ENCODE results near the gene BRD7. TPM values are rescaled to one million over a fixed set of nuclear protein-coding genes. Genes with fewer than 3 reads are reported as not detected.

Gene BRD7
- total RNA-seq, 2 experiments from 2014 or later, result 102 to 105 TPM

DNA sequence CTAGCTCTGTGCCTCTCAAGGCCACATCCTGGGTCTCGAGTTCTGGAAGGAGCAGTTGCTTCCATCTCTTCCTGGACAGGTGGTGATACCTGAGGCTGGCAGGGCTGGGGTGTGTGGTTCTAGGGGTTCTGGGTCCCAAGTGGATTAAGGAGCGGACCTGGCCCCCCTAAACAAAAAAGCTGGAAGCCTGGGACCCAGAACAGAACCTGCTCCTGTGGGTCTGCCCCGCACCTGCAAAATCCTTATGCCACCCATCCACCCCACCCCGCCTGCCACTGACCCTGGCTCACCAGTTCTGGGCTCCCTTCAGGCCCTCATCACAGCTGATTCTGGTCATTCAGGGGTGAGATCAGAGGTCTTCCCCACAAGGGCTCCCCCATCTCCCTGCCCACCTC, 57.7 kb downstream of the BRD7 start:
- Mint-ChIP-seq H3K36me3 (ENCODE audit: low read depth) (peaks cover 59% of the 10 kb centered on the region), H3K27ac (no peak overlapping the region), H3K4me3 (no peak overlapping the region), H3K9me3 (no peaks in the 10 kb centered on the region), H3K4me1 (peaks cover 47% of the 10 kb centered on the region), H3K27me3 (no peaks in the 10 kb centered on the region)
- POLR2A ChIA-PET, result no interaction called here
- no peak for DNase-seq
- CTCF ChIA-PET, result interaction anchor here (0.6 to 1.9 kb wide), 2 partner anchors 10 to 16 kb away, joined by 6 to 9 read pairs; no protein-coding TSS in a partner anchor

DNA sequence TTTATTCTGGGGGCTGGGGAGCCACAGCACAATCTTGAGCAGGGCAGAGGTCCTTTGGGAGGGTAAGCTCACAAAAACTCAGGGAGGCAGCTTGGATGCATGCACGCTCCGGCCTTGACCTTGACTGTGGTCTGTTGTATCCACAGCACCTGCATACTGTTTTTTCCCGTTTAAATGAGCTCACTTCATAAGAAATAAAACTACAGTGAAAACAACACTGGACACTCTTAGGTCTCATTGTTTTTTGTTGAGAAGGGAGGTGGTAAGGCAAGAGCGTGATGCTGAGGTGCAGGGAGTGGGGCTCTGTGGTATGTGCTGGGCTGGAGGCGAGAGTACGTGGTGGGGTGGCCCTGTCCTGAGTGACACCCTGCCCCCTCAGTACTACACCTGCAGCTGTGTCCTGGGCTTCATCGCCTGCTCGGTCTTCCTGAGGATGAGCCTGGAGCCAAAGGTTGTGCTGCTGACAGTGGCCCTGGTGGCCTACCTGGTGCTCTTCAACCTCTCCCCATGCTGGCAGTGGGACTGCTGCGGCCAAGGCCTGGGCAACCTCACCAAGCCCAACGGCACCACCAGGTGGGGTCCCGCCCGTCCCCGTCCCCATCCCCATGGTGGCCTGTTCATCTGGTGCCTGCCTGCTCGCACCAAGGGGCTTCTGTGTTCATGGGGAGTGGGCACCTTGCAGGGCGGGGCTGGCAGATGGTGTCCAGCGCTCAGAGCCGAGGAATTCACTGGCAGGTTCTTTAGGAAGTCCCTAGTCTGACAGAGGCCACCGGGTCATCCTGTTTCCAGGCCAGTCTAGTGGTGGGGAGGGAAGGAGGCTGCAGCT, 58.3 kb downstream of the BRD7 start:
- H3K27me3 Mint-ChIP-seq, result no peaks in the 10 kb centered on the region
- H3K36me3 Mint-ChIP-seq (ENCODE audit: low read depth), result peaks cover 55% of the 10 kb centered on the region
- CTCF ChIA-PET, result interaction anchor here (0.6 to 1.9 kb wide), 2 partner anchors 11 to 16 kb away, joined by 6 to 9 read pairs; no protein-coding TSS in a partner anchor
- H3K4me1 Mint-ChIP-seq, result peaks cover 44% of the 10 kb centered on the region
- POLR2A ChIA-PET, result no interaction called here
- no peaks in the 10 kb centered on the region for H3K9me3 Mint-ChIP-seq
- H3K4me3 Mint-ChIP-seq, result no peak overlapping the region
- no peak for DNase-seq
- H3K27ac Mint-ChIP-seq, result peak overlapping the region; percentile 83

DNA sequence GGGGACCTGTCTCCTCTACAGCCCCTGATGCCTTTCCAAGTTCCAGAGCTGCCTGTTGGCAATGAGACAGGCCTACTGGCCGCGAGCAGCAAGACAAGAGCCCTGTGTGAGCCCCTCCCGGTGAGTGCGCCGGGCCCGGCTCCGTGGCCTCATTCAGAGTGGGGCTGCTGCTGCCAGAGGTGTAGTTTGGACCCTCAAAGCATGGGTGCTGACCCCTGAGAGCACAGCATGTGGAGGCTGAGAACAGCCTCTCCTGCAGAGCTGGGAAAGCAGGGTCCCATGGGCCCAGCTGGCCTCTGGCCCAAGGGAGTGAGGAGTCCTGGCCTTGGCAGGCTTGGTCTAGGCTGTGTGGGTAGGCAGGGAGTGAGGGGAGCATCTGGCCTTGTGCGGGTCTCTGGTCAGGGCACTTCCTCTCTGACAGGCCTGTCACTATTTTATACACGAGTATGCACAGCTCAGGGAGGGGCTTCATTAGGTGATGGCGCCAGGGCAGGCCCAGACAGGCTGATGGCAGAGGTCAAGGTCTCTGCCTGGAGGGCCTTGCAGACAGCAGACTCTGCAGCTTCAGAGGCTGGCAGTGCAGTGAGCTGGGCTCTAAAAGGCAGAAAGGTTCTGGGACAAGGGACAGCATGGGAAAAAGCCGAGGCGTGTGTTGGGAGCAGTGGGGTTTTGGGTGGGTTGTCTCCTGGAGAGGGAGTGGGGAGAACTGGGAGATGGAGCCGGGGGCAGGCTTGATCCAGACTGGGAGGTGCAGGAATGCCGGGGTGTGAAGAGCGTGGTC, 59.1 kb downstream of the BRD7 start:
- DNase-seq, result no peak
- Mint-ChIP-seq H3K4me3 (peak overlapping the region; percentile 25), H3K27me3 (no peaks in the 10 kb centered on the region), H3K27ac (peak overlapping the region; percentile 83), H3K9me3 (no peaks in the 10 kb centered on the region), H3K36me3 (ENCODE audit: low read depth) (peaks cover 51% of the 10 kb centered on the region), H3K4me1 (peaks cover 38% of the 10 kb centered on the region)
- ChIA-PET POLR2A (no interaction called here), CTCF (interaction anchor here (1.9 kb wide), 1 partner anchor 17 kb away, joined by 9 read pairs; no protein-coding TSS in a partner anchor)

DNA sequence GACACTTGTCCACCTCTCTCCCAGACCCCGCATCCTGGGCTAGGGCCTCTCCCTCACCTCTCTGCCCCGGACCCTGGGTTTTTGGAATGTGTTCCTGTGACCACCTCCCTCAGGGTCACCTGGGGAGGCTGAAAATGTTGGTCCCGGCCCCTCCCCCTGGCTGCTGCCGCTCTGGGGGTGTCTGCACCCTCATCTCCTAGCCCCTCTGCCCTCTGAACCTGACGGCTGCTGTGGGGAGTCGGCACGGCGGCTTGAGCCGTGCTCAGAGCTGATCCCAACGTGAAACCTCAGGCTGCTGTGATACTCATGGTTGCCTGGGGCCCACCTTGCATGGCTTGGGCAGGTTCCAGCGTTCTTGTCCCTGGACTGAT, 59.6 kb downstream of the BRD7 start:
- peaks cover 48% of the 10 kb centered on the region for H3K36me3 Mint-ChIP-seq (ENCODE audit: low read depth)
- H3K27me3 Mint-ChIP-seq, result no peaks in the 10 kb centered on the region
- peaks cover 33% of the 10 kb centered on the region for H3K4me1 Mint-ChIP-seq
- no peaks in the 10 kb centered on the region for H3K9me3 Mint-ChIP-seq
- no peak for DNase-seq
- POLR2A ChIA-PET, result no interaction called here
- H3K27ac Mint-ChIP-seq, result peak overlapping the region; percentile 19
- no peak overlapping the region for H3K4me3 Mint-ChIP-seq
- CTCF ChIA-PET, result interaction anchor here (1.0 to 1.9 kb wide), 4 partner anchors 18 to 46 kb away, joined by 3 to 9 read pairs (median 4); no protein-coding TSS in a partner anchor

DNA sequence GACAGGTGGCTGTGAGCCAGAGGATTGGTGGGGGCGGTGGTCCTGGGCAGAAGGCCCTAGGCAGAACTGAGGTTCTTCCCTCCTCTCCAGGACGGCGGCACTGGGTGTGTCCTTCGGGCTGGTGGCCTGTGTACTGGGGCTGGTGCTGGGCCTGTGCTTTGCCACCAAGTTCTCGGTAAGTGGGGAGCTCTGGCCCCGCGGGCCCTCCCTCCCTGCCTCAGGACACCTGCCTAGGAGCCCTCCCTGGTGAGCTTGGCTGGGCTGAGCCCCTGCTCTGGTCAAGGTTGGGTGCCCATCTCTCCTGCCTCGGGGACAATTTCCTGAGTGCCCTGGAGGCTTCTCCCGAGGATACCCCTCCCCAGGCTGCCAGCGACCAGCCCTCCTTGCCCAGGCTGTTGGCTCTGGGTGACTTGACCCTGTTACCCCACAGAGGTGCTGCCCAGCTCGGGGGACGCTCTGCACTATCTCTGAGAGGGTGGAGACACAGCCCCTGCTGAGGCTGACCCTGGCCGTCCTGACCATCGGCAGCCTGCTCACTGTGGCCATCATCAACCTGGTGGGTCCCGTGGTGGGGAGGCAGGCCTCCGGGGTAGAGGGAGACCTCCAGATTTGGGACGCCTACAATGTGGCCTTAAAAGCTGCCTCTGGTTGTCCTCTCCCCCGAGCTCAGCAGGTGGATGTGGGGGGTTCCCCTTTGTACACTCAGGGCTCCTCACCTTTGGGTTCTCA, 60.4 kb downstream of the BRD7 start:
- Mint-ChIP-seq H3K4me3 (no peak overlapping the region), H3K4me1 (peaks cover 26% of the 10 kb centered on the region), H3K27me3 (no peaks in the 10 kb centered on the region), H3K36me3 (ENCODE audit: low read depth) (peaks cover 43% of the 10 kb centered on the region), H3K9me3 (no peaks in the 10 kb centered on the region), H3K27ac (no peak overlapping the region)
- DNase-seq, result no peak
- ChIA-PET CTCF (interaction anchor here (0.6 to 1.2 kb wide), 5 partner anchors 19 to 228 kb away, joined by 3 to 4 read pairs (median 3); no protein-coding TSS in a partner anchor), POLR2A (no interaction called here)

DNA sequence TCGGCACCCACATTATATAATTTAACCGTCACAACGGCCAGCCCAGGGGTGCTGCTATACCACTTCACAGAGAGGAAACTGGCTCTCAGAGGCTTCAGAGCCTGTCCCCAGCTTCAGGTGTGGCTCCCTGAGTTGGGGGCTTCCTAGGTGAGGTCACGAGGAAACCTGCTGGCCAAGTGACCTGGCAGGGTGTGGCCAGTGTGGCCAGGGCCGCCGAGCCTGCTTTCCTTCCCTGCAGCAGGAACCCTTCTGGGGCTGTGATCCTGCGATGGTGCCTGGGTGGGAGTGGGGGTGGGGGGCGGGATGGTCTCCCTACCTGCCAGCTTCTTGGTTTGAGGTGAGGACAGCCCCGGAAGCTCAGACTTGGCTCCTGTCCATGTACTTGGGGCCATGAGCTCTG, 62.5 kb downstream of the BRD7 start:
- H3K36me3 Mint-ChIP-seq (ENCODE audit: low read depth), result peaks cover 32% of the 10 kb centered on the region
- DNase-seq, result no peak
- CTCF ChIA-PET, result interaction anchor here (0.6 to 1.8 kb wide), 2 partner anchors 21 to 123 kb away, joined by 3 to 6 read pairs; no protein-coding TSS in a partner anchor
- H3K9me3 Mint-ChIP-seq, result no peaks in the 10 kb centered on the region
- H3K4me3 Mint-ChIP-seq, result no peak overlapping the region
- peaks cover 10% of the 10 kb centered on the region for H3K4me1 Mint-ChIP-seq
- POLR2A ChIA-PET, result no interaction called here
- H3K27ac Mint-ChIP-seq, result no peak overlapping the region
- no peaks in the 10 kb centered on the region for H3K27me3 Mint-ChIP-seq

DNA sequence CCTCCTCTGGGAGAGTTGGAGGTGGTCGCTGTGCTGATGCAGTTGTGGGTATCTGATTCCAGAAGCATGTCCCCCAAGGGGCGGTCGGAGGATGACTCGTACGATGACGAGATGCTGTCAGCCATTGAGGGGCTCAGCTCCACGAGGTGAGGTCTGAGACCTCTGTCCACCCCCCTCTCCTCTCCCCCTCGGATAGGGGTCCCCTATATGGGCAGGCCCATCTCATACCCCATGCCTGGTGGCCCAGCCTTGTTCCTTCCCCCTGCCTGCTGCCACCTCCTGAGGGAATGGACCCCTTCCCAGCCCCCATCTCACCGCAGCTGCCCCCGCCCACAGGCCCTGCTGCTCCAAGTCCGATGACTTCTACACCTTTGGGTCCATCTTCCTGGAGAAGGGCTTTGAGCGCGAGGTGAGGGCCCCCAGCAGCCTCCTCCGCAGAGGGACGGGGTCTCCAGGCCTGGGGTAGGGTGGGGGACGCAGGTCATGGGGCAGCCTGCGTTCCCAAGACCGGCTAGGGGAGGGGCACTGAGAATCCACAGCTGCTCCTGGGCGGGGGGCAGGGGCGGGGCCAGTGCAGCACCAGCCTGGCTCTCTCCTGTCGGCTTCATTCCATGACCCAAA, 63.2 kb downstream of the BRD7 start:
- no peak for DNase-seq
- H3K27me3 Mint-ChIP-seq, result no peaks in the 10 kb centered on the region
- peaks cover 10% of the 10 kb centered on the region for H3K4me1 Mint-ChIP-seq
- peaks cover 29% of the 10 kb centered on the region for H3K36me3 Mint-ChIP-seq (ENCODE audit: low read depth)
- ChIA-PET POLR2A (no interaction called here), CTCF (interaction anchor here (0.5 to 1.8 kb wide), 2 partner anchors 21 to 67 kb away, joined by 4 to 6 read pairs; no protein-coding TSS in a partner anchor)
- H3K9me3 Mint-ChIP-seq, result no peaks in the 10 kb centered on the region
- no peak overlapping the region for H3K27ac Mint-ChIP-seq
- H3K4me3 Mint-ChIP-seq, result no peak overlapping the region

DNA sequence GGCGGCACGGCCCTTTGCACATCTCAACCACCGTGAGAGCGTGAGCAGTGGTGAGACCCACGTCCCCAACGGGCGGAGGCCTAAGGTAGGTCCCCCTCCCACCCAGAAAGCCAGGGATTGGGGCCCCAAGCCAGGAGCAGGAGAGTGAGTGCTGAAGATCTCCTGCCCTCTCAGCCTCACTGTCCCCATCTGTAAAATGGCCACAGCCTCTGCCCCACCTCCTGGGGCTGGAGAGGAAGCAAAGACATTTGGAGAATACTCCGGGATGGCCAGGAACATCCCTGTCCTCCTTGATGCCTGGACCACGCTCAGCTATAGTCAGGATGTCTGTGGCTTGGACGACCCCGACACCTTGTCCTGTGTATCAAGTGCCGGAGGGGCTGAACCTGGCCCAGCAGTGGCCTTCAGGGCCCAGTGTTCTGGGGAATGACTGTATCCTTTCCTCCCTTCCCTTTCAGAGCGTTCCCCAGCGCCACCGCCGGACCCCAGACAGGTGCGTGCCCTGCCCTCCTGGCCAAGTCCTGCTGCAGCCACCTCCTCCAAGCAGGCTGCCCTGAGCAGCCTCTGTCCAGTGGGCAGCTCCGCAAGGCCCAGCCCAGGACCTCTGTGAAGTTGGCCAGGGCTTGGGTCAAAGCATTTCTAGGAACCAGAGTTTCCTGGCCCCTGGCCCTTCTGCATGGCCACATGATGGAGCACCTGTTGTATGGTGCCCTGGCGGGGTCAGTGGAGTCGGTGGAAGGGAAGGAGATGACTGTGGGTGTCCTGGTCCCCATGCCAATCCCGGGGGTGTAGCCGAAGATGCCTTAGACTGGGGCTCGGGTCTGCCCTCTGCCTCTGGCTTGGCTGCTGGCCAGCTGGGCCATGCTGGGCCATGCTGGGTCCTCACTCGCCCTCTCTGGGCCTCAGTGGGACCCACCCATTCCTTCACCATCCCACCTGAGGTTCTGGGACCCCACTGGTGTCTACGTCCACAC, 64.0 kb downstream of the BRD7 start:
- Mint-ChIP-seq H3K27me3 (no peaks in the 10 kb centered on the region), H3K36me3 (ENCODE audit: low read depth) (peaks cover 22% of the 10 kb centered on the region), H3K4me1 (peaks cover 3% of the 10 kb centered on the region), H3K9me3 (no peaks in the 10 kb centered on the region), H3K27ac (peak overlapping the region; percentile 36), H3K4me3 (no peak overlapping the region)
- no peak for DNase-seq
- ChIA-PET POLR2A (no interaction called here), CTCF (interaction anchor here (0.5 to 1.1 kb wide), 3 partner anchors 22 to 460 kb away, joined by 3 to 4 read pairs (median 3); no protein-coding TSS in a partner anchor)

DNA sequence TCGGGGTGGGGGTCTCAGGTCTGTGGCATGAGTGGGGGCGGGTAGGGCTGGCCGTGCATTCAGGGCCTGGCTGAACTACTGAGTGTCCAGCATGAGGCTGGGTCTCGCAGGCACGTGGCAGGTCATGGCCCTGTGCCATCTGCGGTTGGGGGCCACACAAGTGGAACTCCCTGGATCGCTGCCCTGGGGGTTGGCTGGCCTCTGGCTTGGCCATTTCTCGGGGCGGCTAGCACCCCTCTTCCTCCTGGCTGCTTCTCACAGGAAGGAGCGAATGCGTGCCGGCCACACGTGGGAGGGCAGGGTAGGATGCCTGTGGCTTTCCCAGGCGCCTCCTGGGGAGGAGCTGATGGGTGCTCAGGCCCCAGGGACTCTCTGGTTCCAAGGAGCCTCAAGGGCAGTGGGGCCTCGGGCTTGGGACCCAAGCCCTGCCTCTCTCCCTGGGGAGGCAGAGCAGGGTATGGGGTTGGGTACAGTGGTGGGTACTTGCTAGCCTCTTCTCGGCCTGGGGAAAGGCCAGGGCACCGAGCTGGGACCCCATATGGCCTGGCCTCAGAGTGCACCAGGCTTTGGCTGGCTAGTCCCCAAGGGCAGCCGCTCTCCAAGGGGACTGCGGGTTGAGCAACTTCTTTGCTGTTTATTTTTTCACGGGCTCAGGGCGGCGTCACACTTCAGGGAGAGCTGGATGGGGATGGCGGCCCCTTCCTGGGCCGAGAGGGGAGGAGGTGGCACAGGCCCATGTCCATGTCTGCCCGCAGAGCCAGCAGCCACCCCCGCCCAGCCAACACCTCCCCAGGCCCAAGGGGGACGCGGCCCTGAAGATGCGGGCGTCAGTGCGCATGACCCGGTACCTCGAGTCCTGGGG, 65.0 kb downstream of the BRD7 start:
- Mint-ChIP-seq H3K36me3 (ENCODE audit: low read depth) (peaks cover 21% of the 10 kb centered on the region), H3K27ac (no peak overlapping the region), H3K4me3 (no peak overlapping the region), H3K27me3 (no peaks in the 10 kb centered on the region), H3K9me3 (no peaks in the 10 kb centered on the region), H3K4me1 (peaks cover 3% of the 10 kb centered on the region)
- no peak for DNase-seq
- ChIA-PET CTCF (interaction anchor here (1.1 kb wide), 1 partner anchor 23 kb away, joined by 3 read pairs; no protein-coding TSS in a partner anchor), POLR2A (no interaction called here)

DNA sequence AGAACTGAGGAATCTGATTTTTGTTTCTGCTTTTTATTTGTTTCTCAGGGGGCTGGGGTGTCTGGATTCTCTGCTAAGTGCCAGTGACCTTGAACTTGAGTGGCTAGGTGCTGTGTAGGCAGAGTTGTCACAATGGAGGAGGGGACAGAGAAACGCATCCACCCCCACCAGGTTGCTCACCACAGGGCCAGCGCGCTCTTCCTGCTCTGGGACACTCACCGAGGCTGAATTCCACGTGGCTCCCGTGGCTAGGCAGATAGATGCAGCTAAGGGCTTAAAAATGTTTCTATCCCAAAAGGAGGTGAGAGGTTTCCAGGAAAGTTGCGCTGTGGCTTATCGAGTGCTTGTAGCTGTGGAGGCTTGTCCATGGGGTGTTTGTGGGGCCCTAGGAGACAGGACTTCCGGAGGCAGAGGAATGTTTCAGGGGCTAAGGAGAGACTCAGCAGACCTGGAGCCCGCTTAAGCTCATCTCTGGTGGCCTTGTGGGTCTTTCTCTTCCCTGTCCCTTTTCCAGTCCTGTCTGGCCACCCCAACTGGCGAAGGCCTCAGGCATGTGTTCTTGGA, 65.7 kb downstream of the BRD7 start:
- ChIA-PET CTCF (no interaction called here), POLR2A (no interaction called here)
- Mint-ChIP-seq H3K27ac (no peak overlapping the region), H3K9me3 (no peaks in the 10 kb centered on the region), H3K4me1 (peaks cover 3% of the 10 kb centered on the region), H3K36me3 (ENCODE audit: low read depth) (peaks cover 25% of the 10 kb centered on the region), H3K27me3 (no peaks in the 10 kb centered on the region), H3K4me3 (no peak overlapping the region)
- no peak for DNase-seq
